HG03108 (cell line): ENCODE data around the gene FBXW4.

ENCODE experiments used
- ATAC-seq: cut with Tn5 transposase; IDR thresholded peaks from one replicate; pipeline ENCODE4 v1.9.1; 2021; ENCODE audit warnings: moderate library complexity; ENCODE audit not compliant: unreplicated experiment

Gene FBXW4, protein sequence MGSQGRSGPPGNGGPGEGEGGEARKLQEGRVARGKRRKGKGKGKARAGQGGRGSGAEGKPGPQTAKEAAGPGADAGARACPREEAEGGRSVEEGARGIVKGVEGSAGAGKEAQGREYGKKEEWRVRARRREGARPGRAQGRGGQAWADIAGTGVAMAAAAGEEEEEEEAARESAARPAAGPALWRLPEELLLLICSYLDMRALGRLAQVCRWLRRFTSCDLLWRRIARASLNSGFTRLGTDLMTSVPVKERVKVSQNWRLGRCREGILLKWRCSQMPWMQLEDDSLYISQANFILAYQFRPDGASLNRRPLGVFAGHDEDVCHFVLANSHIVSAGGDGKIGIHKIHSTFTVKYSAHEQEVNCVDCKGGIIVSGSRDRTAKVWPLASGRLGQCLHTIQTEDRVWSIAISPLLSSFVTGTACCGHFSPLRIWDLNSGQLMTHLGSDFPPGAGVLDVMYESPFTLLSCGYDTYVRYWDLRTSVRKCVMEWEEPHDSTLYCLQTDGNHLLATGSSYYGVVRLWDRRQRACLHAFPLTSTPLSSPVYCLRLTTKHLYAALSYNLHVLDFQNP

DNA sequence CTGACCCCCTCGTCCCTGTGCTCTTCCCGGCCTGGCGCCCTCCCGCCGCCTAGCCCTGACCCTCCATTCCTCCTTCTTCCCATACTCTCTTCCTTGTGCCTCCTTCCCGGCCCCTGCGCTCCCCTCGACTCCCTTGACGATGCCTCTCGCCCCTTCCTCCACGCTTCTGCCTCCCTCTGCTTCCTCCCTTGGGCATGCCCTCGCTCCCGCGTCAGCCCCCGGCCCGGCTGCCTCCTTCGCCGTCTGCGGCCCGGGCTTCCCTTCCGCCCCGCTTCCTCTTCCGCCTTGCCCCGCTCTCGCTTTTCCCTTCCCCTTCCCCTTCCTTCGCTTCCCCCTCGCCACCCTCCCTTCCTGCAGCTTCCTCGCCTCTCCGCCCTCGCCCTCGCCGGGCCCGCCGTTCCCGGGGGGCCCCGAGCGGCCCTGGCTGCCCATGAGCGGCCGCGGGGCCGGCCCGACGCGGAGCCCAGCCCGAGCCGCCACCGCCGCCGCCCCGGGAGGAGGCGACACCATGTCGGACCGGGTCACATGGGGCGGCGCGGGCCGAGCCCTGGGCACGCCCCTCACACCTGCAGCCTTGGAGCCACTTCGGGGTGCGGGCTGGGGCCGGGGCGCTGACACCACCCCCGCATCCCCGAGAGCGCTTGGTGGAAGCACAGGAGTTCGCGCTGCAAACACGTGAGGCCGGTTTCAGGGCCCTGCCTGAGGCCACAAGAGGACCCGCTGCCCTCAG, at the start of gene FBXW4:
Gene FBXW4, minus strand, starts transcription at position 497 of the 730 bp plus-strand sequence. Its CDS starts 65 bp downstream, at position 432.
- peak; percentile 67 for ATAC-seq

DNA sequence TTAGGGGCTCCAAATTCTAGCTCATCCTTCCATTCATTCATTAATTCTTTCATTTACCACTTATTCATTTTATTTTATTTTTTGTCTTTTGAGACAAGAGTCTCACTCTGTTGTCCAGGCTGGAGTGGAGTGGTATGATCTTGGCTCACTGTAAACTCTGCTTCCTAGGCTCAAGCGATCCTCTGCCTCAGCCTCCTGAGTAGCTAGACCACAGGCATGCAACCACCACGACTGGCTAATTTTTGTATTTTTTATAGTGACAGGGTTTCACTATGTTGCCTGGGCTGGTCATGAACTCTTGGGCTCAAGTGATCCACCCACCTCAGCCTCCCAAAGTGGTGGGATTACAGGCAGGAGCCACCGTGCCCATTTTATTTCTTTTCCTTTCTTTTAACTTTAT, 49.3 kb upstream of the FBXW4 start:
- no peak for ATAC-seq

DNA sequence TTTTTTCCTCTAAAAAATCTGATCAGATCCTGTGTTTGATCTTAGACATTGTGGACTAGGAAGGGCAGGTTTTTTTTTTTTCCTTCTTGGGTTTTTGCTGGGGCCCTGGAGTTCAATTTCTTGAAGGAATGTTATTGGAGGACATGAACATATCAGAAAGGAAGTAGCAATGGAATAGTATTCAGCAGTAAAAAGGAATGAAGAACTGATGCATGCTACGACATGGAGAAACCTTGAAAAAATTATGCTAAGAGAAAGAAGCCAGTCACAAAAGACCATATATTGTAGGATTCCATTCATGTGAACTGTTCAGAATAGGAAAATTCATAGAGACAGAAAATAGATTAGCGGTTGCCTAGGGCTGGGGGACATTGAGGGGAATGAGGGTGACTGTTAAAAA, 47.0 kb upstream of the FBXW4 start:
- no peak for ATAC-seq

DNA sequence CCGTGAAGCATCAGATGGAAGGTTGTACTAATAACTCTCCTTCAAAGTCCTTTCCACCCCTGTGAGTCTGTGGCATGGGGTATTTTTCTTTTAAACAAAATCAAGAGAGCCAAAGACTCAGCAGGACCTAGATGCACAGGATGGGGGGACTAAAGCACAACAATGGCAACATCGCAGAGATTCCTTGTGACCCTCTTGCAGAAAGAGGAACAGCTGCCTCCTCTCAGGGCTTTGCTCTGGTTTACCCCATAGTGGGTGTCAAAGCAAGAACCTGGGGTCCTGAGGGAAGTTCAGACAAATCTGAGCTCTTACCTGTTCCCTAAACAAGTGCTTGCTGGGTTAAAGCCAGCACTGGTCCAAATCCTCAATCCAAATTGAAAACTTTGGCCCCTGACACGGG, 41.7 kb upstream of the FBXW4 start:
- ATAC-seq, result no peak

DNA sequence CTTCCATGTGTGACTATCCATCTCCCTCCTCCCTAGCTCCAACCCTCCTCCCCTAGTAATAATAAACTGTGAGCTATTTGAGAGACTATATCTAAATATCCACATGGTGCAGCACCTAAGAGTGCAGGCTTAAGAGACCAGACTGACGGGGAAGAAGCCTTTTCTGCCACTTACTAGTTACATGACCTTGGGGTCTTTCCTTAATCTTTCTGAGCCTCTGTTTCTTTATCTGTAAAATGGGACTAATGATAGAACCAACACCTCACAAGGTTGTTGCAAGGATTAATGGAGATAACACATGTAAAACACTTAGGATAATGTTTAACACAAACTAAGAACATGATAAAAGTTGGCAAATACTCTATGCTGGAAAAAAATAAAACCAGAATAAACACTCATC, 37.1 kb upstream of the FBXW4 start:
- ATAC-seq, result no peak

DNA sequence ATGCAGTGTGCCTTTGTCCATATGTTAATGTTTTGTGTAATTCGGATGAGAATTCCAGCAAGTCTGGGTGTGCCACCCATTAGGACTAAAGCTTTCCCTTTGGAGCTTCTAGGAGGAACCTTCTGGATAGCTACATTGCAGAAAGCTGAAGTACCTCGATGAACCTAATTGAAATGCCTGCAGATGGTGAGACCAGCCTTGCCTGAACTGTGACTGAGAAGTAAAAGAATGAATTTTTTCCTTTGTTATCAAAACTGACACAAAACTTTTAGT, 31.1 kb upstream of the FBXW4 start:
- ATAC-seq, result no peak

DNA sequence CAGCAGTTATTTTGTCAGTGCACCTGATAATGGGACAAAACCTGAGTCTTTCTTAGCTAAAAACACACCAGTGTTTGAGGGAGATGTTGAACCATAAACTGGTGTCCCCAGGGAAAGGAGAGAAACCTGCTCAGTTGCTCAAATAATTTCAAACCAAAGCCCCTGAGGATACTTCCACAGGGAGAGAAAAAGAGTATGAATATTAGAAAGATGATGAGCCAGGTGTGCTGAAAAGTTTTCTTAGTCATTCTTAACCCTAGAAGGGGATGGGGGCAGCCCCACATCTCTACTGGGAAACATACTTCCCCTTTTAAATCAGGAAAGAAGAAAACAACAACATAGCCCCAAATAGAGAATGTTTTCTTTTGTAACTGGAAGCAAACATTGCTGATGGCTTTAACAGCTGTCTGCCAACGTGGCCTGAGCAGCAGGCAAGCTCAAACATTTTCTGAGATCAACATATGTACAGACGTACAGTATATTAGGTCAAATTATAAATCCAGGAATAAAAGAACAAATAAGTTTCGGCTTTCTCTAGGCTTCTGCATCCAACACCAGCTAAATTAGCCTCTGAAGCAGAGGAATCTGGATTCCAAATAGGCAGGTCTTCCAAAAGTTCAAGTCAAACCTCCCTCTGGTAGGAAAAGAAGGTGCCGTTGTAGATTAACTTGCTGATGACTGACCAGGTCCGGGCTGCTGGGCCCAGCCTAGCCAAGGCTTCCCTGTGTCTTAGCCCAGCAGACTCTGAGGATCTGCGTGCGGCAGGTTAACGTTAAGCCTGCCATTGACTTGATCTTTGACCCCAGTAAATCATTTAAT, 30.5 kb upstream of the FBXW4 start:
- ATAC-seq, result peak; percentile 60

DNA sequence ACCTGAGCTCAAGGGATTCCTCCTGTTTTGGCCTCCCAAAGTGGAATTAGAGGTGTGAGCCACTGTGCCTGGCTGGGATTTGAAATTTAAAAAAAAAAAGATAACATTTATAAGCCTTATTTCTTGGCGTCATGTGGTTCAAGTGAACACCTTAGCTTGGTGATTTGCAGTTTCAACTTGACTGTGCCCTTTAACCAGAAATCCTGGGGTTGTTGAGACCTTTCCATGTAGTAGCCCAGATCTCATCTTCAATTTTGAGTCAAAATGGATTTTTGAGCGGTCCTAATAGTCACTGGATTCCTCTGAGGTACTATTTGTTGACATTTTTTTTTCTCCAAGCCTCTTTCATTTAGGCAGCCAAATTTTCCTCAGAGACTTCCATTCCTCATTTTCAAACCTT, 29.5 kb upstream of the FBXW4 start:
- no peak for ATAC-seq

DNA sequence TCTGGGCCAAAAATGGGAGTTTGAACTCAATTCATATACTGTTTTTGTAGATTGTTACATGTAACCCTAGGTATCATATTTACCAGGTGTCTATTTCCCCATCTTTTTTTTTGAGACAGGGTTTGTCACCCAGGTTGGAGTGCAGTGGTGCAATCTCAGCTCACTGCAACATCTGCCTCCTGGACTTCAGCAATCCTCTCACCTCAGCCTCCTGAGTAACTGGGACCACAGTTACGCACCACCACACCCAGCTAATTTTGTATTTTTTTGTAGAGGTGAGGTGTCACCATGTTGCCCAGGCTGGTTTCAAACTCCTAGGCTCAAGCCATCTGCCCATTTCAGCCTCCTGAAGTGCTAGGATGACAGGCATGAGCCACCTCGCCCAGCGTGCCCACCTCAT, 28.2 kb upstream of the FBXW4 start:
- no peak for ATAC-seq

DNA sequence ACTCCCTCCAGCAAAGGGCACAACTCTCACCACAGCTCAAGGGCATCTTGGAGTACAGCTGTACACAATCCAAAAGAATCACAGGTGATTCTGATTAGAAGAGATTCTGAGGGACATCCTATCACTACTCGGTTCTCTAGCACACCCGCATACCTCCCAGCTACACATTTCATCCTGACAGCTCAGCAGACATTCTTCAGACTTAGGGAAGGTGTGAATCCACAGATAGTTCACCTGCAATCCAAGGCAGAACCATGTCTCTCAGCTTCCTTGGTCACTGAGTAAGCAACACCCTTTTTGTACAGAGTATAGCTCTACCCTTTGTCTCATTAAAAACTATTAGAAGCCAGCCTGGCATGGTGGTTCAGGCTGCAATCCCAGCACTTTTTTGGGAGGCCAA, 26.8 kb upstream of the FBXW4 start:
- ATAC-seq, result no peak

DNA sequence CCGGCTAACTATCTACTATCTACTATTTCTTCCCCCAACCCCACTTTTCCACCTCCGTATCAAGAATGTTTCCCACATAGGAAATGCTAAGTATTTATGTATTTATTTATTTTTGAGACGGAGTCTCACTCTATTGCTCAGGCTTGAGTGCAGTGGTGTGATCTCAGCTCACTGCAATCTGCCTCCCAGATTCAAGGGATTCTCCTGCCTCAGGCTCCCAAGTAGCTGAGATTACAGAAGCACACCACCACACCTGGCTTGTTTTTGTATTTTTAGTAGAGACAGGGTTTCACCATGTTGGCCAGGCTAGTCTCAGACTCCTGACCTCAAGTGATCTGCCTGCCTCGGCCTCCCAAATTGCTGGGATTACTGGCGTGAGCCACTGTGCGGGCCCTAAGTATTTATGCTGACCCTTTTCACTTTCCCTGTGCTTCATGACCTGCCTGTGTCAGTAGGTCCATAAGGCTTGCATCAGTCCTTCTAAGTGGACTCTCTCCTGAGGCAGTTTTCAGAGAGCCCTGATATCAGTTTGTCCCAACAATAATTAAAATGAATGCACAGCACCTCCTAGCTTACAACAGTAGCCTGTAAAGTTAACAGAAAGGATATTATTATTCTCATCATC, 25.7 kb upstream of the FBXW4 start:
- ATAC-seq, result no peak

DNA sequence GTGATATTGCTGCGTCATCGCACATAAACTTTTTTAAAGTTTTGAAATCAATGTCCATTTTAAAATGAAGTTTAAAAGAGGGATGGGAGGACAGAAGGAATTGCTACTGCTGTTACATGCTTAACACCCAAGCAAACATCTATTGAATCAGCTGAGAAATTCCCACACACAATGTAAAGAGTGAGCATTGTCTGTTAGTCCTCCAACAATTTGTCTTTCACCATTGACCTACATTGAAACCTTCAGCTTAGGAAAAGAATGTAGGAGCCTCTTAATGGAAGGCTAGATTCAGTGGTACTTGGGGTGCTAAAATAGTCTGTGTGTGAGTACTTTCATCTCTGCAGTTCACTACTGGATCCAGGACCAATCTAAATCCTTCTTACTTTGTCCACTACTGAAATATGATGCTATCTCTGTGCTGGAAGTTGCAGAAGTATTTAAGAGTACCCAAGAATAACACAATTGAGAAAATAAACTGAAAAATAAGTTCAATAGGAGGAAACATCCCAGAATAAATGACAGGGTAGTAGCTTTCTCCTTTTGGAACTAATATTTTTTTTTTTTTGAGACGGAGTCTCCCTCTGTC, 23.8 kb upstream of the FBXW4 start:
- ATAC-seq, result no peak

DNA sequence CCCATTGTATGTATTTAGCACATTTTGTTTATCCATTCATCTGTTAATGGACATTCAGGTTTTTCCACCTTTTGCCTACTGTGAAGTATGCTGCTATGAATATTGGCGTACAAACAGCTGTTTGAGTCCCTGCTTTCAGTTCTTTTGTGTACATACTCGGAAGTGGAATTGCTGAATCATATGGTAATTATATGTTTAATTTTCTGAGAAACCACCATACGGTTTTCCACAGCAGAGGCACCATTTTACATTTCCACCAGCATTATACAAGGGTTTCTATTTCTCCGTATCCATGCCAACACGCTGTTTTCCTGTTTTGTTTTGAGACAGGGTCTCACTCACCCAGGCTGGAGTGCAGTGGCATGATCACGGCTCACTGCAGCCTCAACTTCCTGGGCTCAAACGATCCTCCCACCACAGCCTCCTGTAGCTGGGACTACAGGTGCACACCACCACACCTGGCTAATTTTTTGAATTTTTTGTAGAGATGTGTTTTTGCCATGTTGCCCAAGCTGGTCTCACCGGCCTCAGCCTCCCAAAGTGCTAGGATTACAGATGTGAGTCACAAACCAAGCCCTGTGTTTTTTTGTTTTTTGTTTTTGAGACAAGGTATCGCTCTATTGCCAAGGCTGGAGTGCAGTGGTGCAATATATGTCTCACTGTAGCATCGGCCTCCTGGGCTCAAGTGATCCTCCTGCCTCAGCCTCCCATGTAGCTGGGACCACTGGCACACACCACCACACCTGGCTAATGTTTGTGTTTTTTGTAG, 22.1 kb upstream of the FBXW4 start:
- ATAC-seq, result no peak

DNA sequence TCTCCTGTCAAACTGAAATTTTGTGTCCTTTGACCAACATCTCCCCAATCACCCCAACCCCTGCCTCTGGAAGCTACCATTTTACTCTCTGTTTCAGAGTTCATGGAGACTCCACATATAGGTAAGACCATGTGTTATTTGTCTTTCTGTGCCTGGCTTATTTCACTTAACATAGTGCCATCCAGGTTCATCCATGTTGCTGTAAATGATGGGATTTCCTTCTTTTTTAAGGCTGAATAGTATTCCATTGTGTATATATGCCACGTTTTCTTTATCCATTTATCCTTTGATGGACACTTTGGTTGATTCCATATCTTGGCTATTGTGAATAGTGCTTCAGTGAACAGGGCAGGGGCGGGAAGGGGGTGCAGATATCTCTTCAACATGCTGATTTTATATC, 18.0 kb upstream of the FBXW4 start:
- no peak for ATAC-seq

DNA sequence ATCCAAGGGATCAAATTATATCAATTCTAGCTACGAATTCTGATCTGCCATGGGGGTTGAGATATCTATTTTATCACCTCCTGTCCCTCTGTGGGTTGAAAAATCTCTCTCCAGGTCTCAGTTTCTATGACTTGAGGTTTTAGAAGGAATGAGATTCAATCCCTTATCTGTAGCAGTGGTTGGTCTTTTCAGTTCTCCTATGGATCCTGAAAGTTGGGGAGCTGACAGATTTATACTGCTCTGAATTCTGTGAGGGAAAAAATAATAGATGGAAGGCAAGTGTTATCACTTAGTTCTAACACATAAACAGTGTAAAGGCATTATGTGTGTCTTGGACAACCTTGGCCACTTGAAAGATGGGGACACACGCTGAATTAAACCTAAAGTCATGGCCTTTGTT, 15.8 kb upstream of the FBXW4 start:
- ATAC-seq, result no peak

DNA sequence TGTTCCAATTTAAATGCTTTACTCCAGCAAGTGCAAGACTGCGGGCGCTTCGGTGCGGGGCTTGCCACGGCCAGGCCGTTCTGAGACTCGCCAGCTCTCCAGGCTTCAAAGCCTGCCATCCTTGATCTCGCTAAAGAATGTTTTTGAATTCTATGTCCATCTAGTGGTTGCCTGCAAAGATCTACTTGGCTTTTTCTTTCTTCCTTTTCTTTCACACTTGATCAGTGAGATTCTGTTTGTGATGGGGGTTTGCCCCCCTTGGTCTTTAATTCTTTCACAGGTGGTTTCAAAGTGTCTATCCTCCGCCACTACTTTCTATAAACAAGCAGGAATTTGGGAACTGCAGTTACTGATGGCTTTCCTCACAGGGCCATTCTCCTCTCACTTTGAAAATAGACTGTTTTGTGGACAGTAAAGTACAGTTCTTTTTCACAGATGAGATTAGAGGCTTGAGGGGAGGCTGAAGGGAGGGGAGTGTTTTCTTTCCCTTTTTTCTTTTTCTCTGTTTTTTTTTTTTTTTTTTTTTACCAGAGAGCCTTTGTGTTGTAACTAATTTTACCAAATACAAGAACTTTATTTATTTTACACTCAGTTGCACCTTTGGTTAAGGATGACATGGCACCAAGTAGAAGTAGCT, 15.2 kb upstream of the FBXW4 start:
- ATAC-seq, result no peak

DNA sequence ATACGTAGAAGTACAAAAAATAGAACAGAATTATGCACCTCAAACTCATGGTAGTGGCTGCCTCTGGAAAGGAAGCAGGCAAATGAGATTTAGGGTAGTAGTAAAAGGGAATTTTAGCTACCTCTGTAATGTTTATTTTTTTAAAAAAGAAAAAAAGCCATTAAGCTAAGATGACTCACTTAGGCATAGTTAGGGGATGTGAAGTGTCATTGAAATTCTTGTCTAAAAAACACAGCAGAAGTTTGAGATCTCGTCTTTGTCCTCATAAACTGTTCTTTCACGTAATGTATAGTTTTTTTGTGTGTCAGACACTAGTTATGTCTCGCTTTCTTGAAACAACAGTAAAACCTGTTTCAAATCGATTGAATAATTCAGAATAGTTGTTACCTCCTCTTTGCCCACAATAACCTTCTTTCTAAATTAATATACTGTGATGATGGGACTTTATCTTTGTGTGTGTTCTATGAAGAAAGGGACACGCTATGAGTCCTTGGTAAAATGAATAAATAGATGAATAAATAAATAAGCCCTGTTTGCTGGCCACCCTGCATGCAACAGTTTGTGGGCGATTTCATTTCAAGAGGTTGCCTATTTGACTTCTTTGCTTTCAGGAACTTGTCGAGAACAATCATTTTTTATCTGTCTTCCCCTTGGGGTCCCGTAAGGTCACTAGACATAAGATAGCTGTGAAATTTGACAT, 14.5 kb upstream of the FBXW4 start:
- ATAC-seq, result no peak

DNA sequence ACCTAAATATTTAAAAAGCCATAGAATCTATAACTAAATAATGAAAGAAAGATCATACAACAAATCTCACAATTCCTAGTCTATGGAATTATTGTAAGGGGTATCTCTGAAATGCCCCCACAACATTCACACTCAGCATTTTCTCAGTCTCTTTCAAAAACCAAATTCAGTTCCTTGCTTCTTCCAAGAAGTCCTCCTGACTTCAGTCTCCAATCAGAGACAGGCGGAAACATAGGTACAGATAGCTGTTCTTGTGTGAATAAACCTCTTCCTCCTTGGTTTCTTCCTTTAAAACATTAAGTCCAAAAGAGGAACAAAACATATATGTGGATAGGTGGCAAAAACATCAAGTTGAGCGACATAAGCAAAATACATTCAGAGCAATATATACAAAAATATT, 13.9 kb upstream of the FBXW4 start:
- no peak for ATAC-seq

DNA sequence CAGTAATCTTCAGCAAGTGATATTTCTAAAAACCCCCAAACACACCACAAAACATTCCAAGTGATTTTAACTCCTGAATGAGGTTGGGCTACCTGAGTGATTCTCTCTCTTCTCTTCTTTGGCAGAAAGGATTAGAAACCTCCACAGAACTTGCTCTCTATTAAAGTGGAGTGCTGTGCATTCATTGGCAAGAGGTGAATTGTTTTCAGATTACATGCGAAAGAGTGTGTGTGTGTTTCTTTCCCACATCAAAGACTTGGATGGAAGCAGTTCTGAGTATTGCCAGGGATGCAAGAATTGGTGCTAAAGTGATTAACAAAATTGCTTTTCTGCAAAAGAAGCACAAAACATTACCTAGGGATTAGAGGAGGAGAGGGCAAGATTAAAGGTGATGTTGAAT, 13.1 kb upstream of the FBXW4 start:
- ATAC-seq, result no peak
